Stimulated activated CD8-positive, alpha-beta memory T cell treated with anti-CD3 and anti-CD28 coated beads, Interleukin-15, amount 100 ng/mL, for 48 hours (primary cell): ENCODE measurements around the gene NANOS3.
A peak's percentile ranks its signal among the peaks of the same experiment; 100 is the strongest.
"Not testable (repeated sequence)": the region's sequence is repeated elsewhere in the genome, so short reads cannot be mapped to it uniquely, and the experiment has no call there.

Experiments used
- DNase-seq, 2 donors: peaks; one replicate each; pipeline ENCODE4 v3.0.0-alpha.2; 2020; ENCODE audit warnings: low read depth in 2 of 2

The NANOS3 gene

GRCh38 chr19:13843104-13843921, 33.6 kb upstream of the NANOS3 start:
- no peak for DNase-seq

- no peak for DNase-seq
Observed at GRCh38 chr19:13844130-13844631, 32.8 kb upstream of the NANOS3 start.

- DNase-seq = peak; percentile 99
Observed at GRCh38 chr19:13846557-13847406, 30.2 kb upstream of the NANOS3 start.

GRCh38 chr19:13847407-13848339, 29.3 kb upstream of the NANOS3 start:
- peak; percentile 78 to 80 for DNase-seq

GRCh38 chr19:13848340-13848677, 28.6 kb upstream of the NANOS3 start:
- no peak for DNase-seq

GRCh38 chr19:13848798-13849676, 27.9 kb upstream of the NANOS3 start:
- DNase-seq = no peak

- peak; percentile 66 to 68 for DNase-seq
Observed at GRCh38 chr19:13849991-13850909, 26.7 kb upstream of the NANOS3 start.

- DNase-seq = peak in 1 of 2 donors; percentile 52
Observed at GRCh38 chr19:13850910-13851733, 25.8 kb upstream of the NANOS3 start.

- not testable (repeated sequence) for DNase-seq
Observed at GRCh38 chr19:13851734-13852114, 25.2 kb upstream of the NANOS3 start.

- DNase-seq = not testable (repeated sequence)
Observed at GRCh38 chr19:13852171-13852707, 24.7 kb upstream of the NANOS3 start.

GRCh38 chr19:13856497-13856896, 20.4 kb upstream of the NANOS3 start:
- no peak for DNase-seq

GRCh38 chr19:13859361-13859880, 17.5 kb upstream of the NANOS3 start:
- DNase-seq = no peak

- DNase-seq = no peak
Observed at GRCh38 chr19:13860679-13861391, 16.1 kb upstream of the NANOS3 start.

- no peak for DNase-seq
Observed at GRCh38 chr19:13861392-13861713, 15.6 kb upstream of the NANOS3 start.

GRCh38 chr19:13861714-13862531, 15.0 kb upstream of the NANOS3 start:
- DNase-seq = peak; percentile 81 to 84

- no peak for DNase-seq
Observed at GRCh38 chr19:13864046-13864666, 12.8 kb upstream of the NANOS3 start.
